BJ (cell line): ENCODE data around the gene DYDC1. TPM values are rescaled to one million over a fixed set of nuclear protein-coding genes. Genes with fewer than 3 reads are reported as not detected.

Source experiments
- CTCF ChIA-PET: fragments of 350-600 bp; formaldehyde crosslinking; extraction: SDS; loops from one replicate; lab custom pipeline; 2021; ENCODE audit warnings: antibody characterized with exemption, inconsistent platforms; lab: Yijun Ruan, JAX
- POLR2A ChIA-PET: fragments of 300-600 bp; sonication (Branson Sonifier 250); formaldehyde crosslinking; extraction: SDS; loops from one replicate; lab custom pipeline; 2021; ENCODE audit warnings: antibody characterized with exemption; lab: Charles Lee
- DNase-seq: peaks from one replicate; pipeline ENCODE4 v3.0.0-alpha.2; 2011; ENCODE audit warnings: low read depth
- H3K27me3 ChIP-seq: 2 replicates; pipeline ENCODE4 v1.6.0; 2011; ENCODE audit warnings: low read length; ENCODE audit not compliant: control insufficient read depth, insufficient read depth
- H3K36me3 ChIP-seq: 2 replicates; pipeline ENCODE4 v1.5.1; 2011; ENCODE audit warnings: low read length; ENCODE audit not compliant: control insufficient read depth, insufficient read depth
- H3K4me3 ChIP-seq: 2 replicates; pipeline ENCODE4 v1.5.1; 2011; ENCODE audit warnings: low read depth, mild to moderate bottlenecking, control low read depth, low read length
- CTCF ChIP-seq: IDR thresholded peaks from 2 replicates; pipeline ENCODE4 v1.5.1; 2011; ENCODE audit warnings: low read depth, mild to moderate bottlenecking, control low read depth, inconsistent platforms, low read length, moderate library complexity; ENCODE audit not compliant: insufficient read depth
- polyA plus RNA-seq: library from polyadenylated mRNA; depleted of rRNA; stranded (reverse); fragments of >200 nt; gene quantifications from 2 replicates; pipeline ENCODE4 v1.2.3, GENCODE V29; 2011

DYDC1 gene
- polyA plus RNA-seq, 1 experiment, result not detected

GRCh38 chr10:80350251-80350650 lies 6.3 kb downstream of the DYDC1 start:
- ChIA-PET POLR2A (no interaction called here), CTCF (no interaction called here)
- no peak for DNase-seq
- no peak overlapping the region for H3K4me3 ChIP-seq
- H3K27me3 ChIP-seq, result no peaks in the 10 kb centered on the region
- no peaks in the 10 kb centered on the region for H3K36me3 ChIP-seq
- TF ChIP-seq CTCF, result no peak

- ChIA-PET POLR2A (no interaction called here), CTCF (no interaction called here)
- Histone ChIP-seq H3K36me3 (no peaks in the 10 kb centered on the region), H3K27me3 (no peaks in the 10 kb centered on the region), H3K4me3 (no peak overlapping the region)
- DNase-seq, result no peak
- no peak for TF ChIP-seq CTCF
Measured at GRCh38 chr10:80344912-80345311, 11.6 kb downstream of the DYDC1 start.

GRCh38 chr10:80344276-80344675 lies 12.3 kb downstream of the DYDC1 start:
- H3K27me3 ChIP-seq, result no peaks in the 10 kb centered on the region
- CTCF ChIA-PET, result no interaction called here
- H3K4me3 ChIP-seq, result no peak overlapping the region
- no peaks in the 10 kb centered on the region for H3K36me3 ChIP-seq
- DNase-seq, result no peak
- POLR2A ChIA-PET, result no interaction called here
- TF ChIP-seq CTCF, result no peak

GRCh38 chr10:80333983-80334382 lies 22.6 kb downstream of the DYDC1 start:
- POLR2A ChIA-PET, result no interaction called here
- no peak for TF ChIP-seq CTCF
- no peak for DNase-seq

GRCh38 chr10:80324891-80325364 lies 31.6 kb downstream of the DYDC1 start:
- H3K27me3 ChIP-seq, result no peaks in the 10 kb centered on the region
- no peak overlapping the region for H3K4me3 ChIP-seq
- H3K36me3 ChIP-seq, result no peaks in the 10 kb centered on the region
- TF ChIP-seq CTCF, result no peak
- POLR2A ChIA-PET, result no interaction called here
- CTCF ChIA-PET, result no interaction called here
- no peak for DNase-seq

More at GRCh38 chr10:80333983-80334382, 22.6 kb downstream of the DYDC1 start:
- CTCF ChIA-PET, result no interaction called here
- no peak overlapping the region for H3K4me3 ChIP-seq
- H3K36me3 ChIP-seq, result no peaks in the 10 kb centered on the region
- H3K27me3 ChIP-seq, result no peaks in the 10 kb centered on the region
